NCI-H1092 treated with DMSO at 0.1 percent for 48 hours (cell line): ENCODE results near the gene CHPF.

Source experiments
- DNase-seq: peaks from one replicate; lab custom pipeline; 2025; lab: John Stamatoyannopoulos, UW

Gene CHPF

DNA sequence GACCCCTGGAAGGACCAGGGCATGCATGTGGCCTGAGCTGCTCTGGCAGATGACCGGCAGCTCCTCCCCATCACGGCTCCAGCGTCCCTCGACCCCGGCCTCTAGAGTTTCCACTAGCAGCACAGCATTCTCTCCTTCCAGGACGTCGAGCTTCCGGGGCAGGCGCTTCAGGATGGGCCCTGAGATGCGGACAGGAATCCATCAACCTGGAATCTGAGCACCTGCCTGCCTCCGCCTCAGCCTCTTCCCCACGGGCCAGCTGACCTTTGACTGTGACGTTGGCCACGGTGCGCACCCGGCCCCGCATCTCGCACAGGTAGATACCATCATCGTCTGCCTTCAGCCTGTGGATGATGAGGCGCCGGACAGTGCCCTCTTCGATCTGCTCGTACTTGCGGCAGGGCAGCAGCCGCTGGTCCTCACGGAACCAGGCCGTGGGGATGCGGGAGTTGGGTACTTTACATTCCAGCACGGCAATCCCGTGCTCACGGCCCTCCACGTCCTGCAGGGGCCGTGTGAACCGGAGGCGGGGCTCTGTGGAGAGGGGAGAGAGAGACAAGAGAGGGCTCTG lies 24.3 kb upstream of the CHPF start:
- no peak for DNase-seq

DNA sequence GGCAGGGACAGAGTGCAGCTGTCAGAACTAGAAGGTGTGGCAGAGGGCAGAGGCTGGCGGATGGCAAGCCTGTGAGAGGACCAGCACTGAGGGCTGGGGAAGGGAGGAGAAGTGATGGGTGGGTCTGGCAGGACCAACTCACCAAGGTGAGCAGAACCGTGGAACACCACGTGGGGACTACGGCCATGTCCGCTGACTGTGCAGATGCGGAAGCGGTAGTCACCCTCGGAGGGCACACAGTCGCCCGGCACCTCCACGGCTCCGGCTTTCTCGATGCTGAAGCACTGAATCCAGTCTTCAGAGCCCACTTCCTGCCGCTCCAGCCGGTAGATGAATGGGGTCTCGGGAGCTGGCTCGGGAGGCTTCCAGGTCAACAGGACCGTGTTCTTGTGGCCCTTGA lies 23.5 kb upstream of the CHPF start:
- DNase-seq, result no peak

DNA sequence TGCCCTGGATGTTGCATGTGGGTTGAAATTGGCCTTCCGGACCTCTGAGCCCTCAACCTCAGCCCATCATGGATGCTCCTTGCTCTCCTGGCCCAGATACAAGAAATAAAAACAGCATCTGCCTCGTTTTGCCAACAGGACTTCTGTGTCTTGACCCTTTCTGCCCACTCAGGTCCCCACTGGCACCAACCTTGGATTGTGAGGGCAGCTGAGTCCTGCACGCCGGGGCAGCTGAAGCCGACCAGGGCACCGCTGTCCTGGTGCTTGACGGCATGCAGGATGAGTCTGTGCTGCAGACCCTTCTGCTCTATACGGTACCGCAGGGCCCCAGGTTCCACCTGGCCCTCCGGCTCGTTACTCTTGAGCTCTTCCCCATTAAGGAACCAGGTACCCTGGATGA lies 23.0 kb upstream of the CHPF start:
- no peak for DNase-seq

DNA sequence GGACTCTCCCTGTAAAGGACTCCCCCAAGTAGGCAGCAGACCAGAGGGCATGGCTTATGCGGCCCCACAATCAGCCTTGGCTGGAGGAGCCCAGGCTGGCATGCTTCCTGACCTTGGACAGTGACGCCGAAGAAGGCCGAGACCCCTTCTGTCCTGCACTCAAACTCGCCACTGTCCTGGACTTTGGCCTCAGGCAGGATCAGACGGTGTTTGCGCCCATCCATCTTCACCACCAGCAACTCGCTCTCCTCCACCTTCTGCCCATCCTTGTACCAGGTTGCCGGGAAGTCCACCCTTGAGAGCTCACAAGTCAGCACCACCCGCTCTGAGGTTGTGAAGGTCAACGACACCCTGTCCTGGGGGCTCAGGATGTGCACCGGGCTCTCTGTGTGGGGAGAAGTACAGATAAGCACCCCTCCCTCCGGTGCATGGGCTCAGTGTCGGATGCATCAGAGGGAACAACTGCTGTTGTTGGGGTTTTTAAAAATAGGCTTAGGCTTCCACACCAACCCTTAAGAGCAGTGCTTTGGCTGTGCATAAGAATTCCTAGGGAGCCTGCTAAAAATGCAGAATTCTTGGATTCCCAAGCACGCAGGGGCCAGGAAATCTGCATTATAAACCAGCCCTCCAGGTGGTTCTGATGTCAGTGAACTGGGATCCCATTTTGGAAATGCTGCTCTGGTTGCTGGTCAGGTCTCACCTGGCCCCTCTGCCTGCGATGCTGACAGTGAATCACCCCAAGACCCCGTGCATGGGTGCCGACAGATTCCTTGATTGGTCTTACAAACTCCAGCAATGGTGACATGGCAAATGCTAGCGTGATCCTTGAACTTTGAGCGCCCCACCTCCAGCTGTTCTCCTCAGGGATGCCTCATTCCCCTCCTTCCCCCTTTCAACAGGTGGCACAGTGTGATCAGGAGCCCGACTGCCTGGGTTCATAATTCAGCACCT lies 21.8 kb upstream of the CHPF start:
- no peak for DNase-seq

DNA sequence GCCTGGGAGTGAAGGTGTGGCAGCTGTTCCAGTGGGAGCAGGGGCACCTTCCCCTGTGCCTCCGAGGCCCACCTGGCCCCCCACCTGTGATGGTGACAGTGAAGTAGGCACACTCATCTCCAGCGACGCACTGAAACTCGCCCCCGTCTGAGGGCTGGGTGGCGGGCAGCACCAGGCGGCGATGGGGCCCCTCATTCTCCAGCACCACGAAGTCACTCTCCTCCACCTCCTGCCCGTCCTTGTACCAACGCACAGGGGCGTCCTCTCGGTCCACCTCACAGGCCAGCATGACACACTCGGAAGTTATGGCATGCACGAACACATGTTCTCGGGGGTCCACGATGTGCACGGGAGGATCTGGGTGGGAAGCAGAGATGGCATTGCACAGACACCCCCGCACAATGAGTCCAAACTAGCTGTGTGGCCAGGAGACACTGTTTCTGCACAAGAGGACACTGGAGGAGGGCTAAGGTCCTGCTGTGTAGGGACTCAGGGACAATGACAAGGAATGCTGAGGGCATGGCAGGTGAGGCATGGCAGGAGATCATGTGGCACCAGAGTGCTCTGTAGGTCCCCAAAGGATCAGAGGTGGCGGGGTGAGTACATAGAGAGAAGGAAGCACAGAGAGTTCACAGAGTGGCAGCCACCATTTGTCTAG lies 19.8 kb upstream of the CHPF start:
- no peak for DNase-seq

DNA sequence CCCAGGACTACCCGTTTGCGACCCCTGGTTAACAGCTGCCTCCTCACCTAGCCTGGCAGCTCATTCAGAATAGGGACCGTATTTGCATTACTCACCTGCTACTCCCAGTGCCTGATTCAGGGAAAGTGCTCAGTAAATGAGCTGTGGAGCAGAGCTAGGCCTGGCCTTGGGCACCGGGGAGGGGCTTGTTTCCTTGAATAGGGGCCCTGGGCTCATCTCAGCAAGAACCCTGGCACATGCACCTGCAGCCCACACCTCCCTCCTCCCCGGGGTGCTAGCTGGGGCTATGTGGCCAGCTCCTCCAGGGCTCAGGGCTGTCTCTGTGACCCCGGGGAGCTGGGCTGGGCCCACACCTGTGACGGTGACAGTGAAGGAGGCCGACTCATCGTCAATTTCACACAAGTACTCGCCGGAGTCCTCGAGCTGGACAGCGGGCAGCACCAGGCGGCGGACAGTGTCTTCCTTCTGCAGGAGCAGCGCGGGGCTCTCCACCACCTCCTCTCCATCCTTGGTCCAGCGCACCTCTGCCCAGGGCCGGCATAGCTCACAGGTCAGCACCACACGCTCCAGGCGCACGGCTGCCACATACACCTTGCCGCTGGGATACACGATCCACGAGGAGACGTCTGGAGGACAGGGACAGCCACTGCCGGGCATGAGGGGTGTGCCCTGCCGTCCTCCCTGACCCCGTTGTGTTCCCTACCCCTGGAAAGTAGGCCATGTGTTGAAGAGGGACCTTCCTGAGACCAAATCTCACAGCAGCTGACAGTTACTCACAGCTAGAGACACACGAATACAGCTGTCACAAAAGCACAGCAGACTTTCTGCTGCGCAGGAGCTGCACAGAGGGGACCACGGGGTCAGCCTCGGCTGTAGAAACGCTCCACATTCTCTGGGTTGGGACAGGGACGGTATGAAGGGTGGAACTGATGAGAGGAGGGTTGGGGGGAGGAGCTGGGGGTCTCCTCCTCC lies 18.7 kb upstream of the CHPF start:
- no peak for DNase-seq

DNA sequence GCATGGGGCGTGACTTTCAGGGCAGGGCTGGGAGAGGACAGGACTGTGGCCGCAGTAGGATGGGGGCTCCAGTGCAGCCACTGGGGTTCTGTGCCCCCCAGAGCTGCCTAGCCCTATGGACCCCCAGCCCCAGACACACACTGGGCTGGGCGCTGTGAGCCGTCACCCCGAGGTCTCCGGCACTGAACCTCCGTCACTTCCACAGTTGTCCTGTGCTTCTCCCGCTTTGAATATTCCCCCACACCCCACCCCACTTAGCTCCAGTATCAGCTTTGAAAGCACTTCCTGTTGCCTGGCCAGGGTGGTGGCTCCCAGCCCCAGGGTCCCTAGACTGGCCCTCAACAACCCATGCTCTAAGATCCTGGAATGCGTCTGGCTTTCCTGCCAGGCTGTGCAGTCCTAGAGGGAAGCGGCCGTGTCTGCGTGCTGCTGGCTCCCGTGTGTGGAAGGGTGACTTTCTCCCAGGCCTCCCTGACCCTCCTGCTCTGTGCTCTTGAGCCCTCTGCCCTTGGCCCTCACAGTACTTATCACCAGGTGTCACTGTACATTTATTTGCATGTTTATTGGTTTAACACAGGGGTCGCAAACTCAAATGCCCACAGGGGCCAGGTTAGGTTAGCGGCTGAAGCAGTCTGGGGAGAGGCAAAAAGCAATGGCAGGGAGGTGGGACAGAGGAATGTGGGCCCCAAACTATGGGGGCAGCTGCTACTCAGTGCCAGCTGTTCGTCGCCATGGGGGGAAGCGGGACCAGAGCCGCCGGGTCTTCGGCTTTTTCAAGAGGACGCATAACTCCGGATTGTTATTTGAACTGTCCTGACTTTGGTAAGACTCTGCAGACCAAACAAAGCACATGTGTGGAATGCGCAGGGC lies 17.8 kb upstream of the CHPF start:
- DNase-seq, result no peak

DNA sequence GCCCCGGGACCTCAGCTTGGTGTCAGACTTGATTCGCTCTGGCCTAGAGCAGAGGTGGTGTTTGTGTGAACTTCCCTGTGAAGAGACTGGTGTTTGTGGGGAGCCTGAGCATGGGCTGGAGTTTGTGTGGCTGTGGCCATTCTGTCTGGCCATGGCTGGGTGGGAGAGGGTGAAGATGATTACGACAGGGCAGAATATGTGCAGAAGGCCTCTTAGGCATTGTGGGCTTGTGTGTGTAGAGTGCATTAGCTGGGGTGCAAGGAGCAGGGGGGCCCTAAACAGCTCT lies 17.2 kb upstream of the CHPF start:
- DNase-seq, result no peak

DNA sequence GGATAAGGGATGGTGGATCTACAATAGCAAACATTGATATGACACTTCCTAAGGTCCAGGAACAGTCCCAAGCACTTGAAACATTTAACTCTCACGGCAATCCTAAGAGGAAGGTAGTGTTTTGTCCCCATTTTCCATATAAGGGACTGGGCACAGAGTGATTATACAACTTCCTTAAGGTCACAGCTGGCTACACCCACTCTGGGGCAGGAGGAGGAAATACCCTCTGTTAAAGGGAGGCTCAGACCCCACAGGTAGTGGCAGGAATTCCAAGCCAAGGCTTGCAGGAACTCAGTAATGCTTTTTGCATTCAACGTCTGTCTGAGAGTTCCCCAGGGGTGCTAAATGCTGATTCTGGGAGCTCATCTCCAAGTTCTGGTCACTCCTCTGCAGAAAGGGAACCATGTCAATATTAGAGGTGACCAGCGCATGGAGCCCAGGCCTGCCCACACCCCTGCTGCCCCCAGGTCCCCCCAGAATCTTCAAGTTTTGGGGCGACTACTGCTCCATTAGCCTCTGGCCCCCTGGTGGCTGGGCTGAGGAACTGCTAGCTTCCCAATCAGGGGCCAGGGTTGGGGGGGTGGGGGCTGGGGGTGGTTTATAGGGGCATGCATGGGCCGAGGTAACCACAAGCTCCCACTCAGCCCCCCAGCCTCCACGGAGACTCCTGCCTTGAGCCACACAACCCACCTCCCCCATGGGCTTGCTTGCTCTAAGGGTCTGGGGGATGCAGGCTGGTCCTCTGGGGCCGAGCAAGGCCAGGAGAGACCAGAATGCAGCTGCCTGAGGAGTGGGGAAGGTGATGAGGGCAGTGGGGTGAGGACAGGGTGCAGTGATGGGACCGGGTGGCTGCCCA lies 16.7 kb upstream of the CHPF start:
- DNase-seq, result no peak

DNA sequence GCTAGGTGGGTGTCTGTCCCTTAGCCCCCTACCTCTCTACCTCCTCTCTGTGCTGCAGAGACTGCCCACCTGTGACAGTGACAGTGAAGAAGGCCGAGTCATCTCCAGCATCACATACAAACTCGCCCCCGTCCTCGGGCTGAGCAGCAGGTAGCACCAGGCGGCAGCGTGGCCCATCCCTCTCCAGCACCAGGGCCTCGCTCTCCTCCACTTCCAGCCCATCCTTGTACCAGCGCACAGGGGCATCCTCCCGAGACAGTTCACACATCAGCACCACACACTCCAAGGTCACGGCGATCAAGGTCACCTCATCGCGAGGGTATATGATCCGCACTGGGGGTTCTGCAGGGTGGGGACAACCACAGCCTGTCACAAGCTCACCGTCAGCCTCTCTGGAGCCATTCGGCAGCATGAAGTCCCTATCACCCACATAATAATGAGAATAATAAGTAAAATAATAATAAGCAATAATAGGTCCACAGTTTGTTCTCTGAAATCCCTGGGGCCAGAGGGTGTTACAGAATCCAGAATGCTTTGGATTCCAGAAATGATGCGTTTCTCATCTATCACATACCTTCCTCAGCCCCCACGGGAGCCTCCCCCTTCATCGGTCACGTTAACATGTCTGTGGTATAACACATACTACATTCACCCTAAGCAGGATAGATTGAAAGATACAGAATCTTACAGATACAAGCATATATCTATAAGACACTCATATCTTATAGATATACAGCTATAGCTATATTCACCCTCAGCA lies 15.7 kb upstream of the CHPF start:
- DNase-seq, result no peak

DNA sequence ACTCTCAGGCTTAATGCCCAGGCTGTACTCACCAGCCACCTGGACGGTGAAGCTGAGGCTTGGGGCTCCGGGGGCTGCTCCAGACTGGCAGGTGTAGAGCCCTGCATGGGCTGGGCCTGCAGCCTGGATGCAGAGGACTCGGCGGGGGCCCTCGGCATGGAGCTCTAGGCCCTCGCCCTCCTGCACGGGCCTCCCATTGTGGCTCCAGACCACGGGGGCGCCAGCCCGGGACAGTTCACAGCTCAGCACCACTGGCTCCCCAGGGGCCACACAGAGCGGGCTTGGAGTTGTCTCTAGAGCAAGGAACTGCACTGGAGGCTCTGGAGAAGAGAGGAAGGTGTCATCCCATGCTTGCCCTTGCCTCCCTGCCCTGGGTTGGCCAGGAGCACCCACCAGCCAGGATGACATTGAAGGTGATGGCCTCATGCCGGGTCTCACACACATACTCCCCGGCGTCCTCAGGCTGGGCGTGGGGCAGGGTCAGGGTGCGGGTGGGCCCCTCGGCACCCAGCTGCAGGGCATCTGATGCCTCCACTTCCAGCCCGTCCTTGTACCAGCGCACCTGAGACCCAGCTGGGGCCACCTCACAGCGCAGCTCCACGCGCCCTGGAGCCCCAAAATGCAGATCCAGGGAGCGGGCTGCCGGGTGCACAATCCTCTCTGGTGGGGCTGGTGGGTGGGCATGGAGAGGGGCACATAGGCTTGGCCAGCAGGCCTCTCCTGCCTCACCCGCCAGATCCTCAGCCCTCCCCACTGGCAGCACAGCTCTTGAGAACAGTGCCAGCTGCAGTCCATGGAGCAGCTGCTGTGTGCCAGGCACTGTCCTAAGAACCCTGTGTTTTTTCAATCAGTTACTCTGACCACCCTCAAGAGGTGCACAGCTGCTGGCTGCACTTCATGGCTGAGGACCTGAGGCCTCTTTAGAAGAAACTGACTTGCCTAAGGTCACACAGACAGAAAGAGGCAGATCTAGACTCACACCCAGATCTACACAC lies 14.5 kb upstream of the CHPF start:
- no peak for DNase-seq

DNA sequence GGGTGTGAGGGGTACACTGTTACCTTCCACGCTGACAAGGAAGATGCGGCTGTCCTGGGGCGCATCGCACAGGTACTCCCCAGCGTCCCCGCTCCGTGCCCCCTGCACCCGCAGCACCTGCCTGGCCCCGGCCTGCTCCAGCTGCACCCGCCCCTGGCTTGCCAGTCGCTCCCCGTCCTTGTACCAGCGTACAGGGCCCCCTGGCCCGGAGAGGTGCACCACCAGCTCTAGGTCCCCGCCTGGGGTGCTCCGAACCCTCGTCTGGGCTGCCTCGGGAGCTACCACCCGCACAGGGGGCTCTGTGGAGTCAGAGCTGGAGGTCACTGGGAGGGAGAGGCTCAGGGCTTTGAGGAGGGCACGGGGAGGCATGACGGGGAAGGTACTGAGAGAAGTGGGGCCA lies 13.7 kb upstream of the CHPF start:
- no peak for DNase-seq

DNA sequence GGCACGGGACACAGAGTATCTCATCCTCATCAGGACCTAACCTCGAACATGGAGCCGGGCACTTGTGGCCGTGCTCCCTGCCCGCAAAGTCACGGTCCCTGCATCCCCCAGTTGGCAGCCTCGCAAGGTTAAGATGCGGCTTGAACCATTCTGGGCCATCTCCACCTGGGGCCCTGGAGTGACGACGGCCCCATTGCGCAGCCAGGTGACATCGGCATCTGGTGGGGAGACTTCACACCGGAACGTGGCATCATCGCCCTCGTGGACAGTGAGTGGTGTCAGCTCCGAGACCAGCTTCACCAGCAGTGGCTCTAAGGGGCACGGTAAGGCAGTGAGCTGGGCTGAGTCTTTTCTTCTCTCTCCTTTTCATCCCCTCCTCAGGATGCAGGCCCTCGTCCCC lies 12.8 kb upstream of the CHPF start:
- no peak for DNase-seq

DNA sequence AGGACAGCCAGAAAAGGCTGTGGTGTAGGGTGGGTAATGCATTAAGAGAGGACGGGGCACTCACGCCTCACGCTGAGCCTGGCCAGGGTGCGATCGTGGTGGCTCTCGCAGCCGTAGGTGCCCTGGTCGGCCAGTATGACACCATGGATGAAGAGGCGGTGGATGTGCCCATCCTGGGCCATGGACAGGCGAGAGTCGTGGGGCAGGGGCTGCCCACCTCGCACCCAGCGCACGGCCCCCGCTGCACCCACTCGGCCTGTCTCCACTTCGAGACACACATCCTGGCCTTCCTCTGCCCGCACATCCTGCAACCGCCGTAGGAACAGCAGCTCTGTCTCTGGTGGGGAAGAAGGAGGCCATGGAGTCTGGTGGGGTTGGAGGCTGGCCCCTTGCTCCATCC lies 12.3 kb upstream of the CHPF start:
- DNase-seq, result no peak

DNA sequence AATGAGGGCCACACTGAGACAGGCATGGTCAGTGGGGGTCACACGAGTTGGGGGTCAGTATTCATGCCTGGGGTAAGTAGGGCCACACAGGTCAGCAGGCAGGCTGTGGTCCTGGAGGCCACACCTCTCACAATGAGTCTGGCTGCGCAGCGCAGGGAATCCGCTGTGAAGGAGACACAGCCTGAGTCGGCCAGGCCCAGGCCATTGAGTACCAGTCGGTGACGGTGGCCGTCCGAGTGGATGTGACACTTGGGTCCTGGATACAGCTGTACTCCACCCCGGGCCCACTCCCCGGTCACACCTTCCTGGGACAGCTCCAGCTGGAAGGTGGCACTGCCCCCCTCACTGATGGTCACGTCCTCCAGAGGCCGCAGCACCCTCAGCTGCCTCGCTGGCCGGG lies 10.7 kb upstream of the CHPF start:
- no peak for DNase-seq

DNA sequence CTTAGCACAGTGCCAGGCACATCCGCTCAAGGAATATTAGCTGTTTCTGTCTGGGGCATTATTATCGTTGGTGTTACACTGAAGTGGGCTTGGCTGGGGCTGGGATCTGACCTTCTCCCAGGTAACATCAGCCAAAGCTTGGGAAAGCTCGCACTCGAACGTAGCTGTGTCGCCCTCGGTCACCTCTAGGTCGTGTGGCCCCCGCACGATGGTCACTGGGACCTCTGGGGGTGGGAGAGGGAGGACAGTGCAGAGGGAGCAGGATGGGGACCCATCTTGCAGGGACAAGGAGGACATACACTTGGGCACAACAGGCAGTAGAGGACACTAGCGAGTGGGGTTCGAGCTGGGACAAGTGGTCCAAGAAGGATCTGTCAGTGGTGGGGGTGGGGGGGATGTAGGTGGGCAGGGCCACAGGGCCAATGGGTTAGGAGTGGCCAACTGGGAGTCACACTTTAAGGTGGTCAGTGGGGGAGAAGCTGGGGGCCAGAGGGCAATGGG lies 9.9 kb upstream of the CHPF start:
- no peak for DNase-seq

DNA sequence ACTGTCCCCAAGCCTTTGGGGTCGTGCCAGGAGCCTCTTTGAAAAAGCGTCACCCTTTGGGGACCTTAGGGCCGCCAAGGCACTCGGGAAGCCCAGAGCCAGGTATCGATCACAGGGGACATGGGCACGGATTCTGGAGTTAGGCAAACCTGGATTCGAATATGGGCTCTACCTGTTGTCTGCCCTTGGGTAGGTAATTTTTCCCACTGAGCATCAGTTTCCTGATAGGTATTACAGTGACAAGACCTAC lies 9.5 kb upstream of the CHPF start:
- DNase-seq, result no peak

DNA sequence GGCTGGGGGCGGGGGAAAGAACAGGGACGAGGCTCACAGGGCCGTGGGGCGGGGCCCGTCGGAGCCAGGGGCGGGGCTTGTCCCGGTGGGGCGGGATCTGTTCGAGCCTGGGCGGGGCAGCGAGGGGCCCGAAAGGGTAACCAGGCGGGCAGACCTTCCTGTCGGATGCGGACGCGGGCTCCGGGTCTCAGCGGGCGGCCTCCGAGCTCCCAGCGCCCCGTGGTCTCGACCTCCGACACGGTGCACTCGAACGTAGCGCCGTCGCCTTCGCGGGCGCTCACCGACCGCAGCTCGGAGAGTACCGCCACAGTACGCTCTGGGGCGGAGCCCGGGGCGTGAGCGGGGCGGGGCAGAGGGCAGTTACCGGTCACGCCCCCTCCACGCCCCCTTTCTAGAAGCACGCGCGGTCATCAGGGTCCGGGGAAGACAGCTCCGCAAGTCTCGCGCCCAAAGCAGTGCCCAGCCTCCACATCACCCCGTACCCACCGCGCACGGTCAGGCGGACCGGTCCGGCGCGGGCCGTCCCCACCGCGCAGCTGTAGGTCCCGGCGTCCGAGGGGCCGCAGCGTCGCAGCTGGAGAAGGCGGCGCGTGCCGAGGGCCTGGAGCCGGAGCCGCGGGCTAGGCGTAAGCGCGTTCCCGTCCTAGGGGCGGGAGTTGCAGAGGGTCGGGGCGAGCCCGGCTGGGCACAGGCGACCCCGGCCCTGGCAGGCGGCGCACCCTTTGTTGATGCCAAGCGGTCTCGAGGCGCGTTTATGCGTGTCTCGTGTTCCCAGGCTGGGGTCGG lies 9.0 kb upstream of the CHPF start:
- peak; percentile 63 for DNase-seq
